A673 (cell line): ENCODE results near the gene ART1. TPM values are rescaled to one million over a fixed set of nuclear protein-coding genes. Genes with fewer than 3 reads are reported as not detected.

Source experiments
- BruUV-seq: library from RNA; stranded (reverse); fragments of 400-500 nt; replicated peaks from 2 replicates; lab custom pipeline; 2021; lab: Mats Ljungman, UMichigan
- CTCF ChIA-PET: fragments of 300-600 bp; sonication (Branson Sonifier 250); formaldehyde crosslinking; loops from one replicate; lab custom pipeline; 2022; ENCODE audit warnings: antibody characterized with exemption; lab: Charles Lee
- POLR2A ChIA-PET: fragments of 300-600 bp; sonication (Branson Sonifier 250); formaldehyde crosslinking; loops from one replicate; lab custom pipeline; 2022; ENCODE audit warnings: antibody characterized with exemption; ENCODE audit not compliant: low non-redundant PET; lab: Charles Lee
- DNase-seq: peaks from one replicate; pipeline ENCODE4 v3.0.0-alpha.2; 2015; ENCODE audit warnings: low spot score
- H3K27ac ChIP-seq: fragments of 200-600 bp; sonication (generic); 2 replicates; pipeline ENCODE4 v1.5.1; 2016; ENCODE audit warnings: mixed run types, low read depth, mild to moderate bottlenecking, mixed read lengths, antibody characterized with exemption, low read length; ENCODE audit not compliant: poor library complexity, severe bottlenecking
- H3K27me3 ChIP-seq: fragments of 200-600 bp; sonication (generic); replicated peaks from 2 replicates; pipeline ENCODE4 v1.6.1; 2017; ENCODE audit warnings: mixed run types, low read depth, mild to moderate bottlenecking, mixed read lengths, antibody characterized with exemption, low read length; ENCODE audit not compliant: insufficient read depth, poor library complexity
- H3K36me3 ChIP-seq: fragments of 200-600 bp; sonication (generic); 2 replicates; pipeline ENCODE4 v1.6.1; 2016; ENCODE audit warnings: mixed run types, mild to moderate bottlenecking, mixed read lengths, antibody characterized with exemption, low read length; ENCODE audit not compliant: insufficient read depth, poor library complexity, severe bottlenecking
- H3K4me1 ChIP-seq: fragments of 200-600 bp; sonication (generic); 2 replicates; pipeline ENCODE4 v1.6.1; 2017; ENCODE audit warnings: mixed run types, mild to moderate bottlenecking, mixed read lengths, antibody characterized with exemption, low read length; ENCODE audit not compliant: insufficient read depth, poor library complexity, severe bottlenecking
- H3K4me3 ChIP-seq: fragments of 200-600 bp; sonication (generic); 2 replicates; pipeline ENCODE4 v1.5.1; 2016; ENCODE audit warnings: low read depth, mixed run types, mild to moderate bottlenecking, mixed read lengths, low read length; ENCODE audit not compliant: poor library complexity, severe bottlenecking
- H3K9me3 ChIP-seq: fragments of 200-600 bp; sonication (generic); 2 replicates; pipeline ENCODE4 v1.6.1; 2016; ENCODE audit warnings: mixed run types, low read depth, mild to moderate bottlenecking, mixed read lengths, antibody characterized with exemption, low read length; ENCODE audit not compliant: poor library complexity, severe bottlenecking
- CTCF ChIP-seq: fragments of 300-800, 200-600 bp; sonication (generic); conservative IDR thresholded peaks from 2 replicates; pipeline ENCODE4 v1.5.1; 2017; ENCODE audit warnings: low read depth, mild to moderate bottlenecking, antibody characterized with exemption, low read length, moderate library complexity, mixed read lengths
- EZH2 ChIP-seq: fragments of 200-600 bp; sonication (generic); IDR thresholded peaks from 2 replicates; pipeline ENCODE4 v1.6.1; 2017; ENCODE audit warnings: borderline replicate concordance, low read depth, mild to moderate bottlenecking, mixed read lengths, antibody characterized with exemption, low read length; ENCODE audit not compliant: poor library complexity, severe bottlenecking
- intact Hi-C: fragments of 100-400 bp; cut with micrococcal nuclease; formaldehyde crosslinking; loops from one replicate; pipeline ENCODE4 v1.10.0; 2022; ENCODE audit not compliant: unreplicated experiment
- total RNA-seq: library from RNA; stranded (reverse); gene quantifications from 2 replicates; pipeline ENCODE4 v1.2.3, GENCODE V29; 2021

ART1 gene
- total RNA-seq, 1 experiment from 2014 or later, result not detected

- no peaks in the 10 kb centered on the region for H3K27me3 ChIP-seq
- H3K9me3 ChIP-seq, result no peaks in the 10 kb centered on the region
- no peak overlapping the region for H3K27ac ChIP-seq
- POLR2A ChIA-PET, result no interaction called here
- no peak for DNase-seq
- H3K4me3 ChIP-seq, result no peak overlapping the region
- CTCF ChIA-PET, result no interaction called here
- no peaks in the 10 kb centered on the region for H3K36me3 ChIP-seq
- intact Hi-C loops, result no loop called here
- H3K4me1 ChIP-seq, result no peaks in the 10 kb centered on the region
- no peak for TF ChIP-seq EZH2
- TF ChIP-seq CTCF, result no peak
- BruUV-seq, result no TSS peak
Measured at GRCh38 chr11:3623767-3624458, 21.0 kb upstream of the ART1 start.

- CTCF ChIA-PET, result no interaction called here
- TF ChIP-seq CTCF, result no peak
- no peak for TF ChIP-seq EZH2
- BruUV-seq, result no TSS peak
- H3K9me3 ChIP-seq, result no peaks in the 10 kb centered on the region
- no peaks in the 10 kb centered on the region for H3K27me3 ChIP-seq
- H3K4me3 ChIP-seq, result no peak overlapping the region
- POLR2A ChIA-PET, result no interaction called here
- no peak overlapping the region for H3K27ac ChIP-seq
- no peaks in the 10 kb centered on the region for H3K36me3 ChIP-seq
- no peak for DNase-seq
- no peaks in the 10 kb centered on the region for H3K4me1 ChIP-seq
- intact Hi-C loops, result no loop called here
Measured at GRCh38 chr11:3626250-3626960, 18.5 kb upstream of the ART1 start.

- CTCF ChIA-PET, result no interaction called here
- POLR2A ChIA-PET, result no interaction called here
- H3K4me1 ChIP-seq, result no peaks in the 10 kb centered on the region
- H3K27me3 ChIP-seq, result no peaks in the 10 kb centered on the region
- H3K36me3 ChIP-seq, result no peaks in the 10 kb centered on the region
- H3K4me3 ChIP-seq, result no peak overlapping the region
- no TSS peak for BruUV-seq
- no peaks in the 10 kb centered on the region for H3K9me3 ChIP-seq
- no peak for DNase-seq
- TF ChIP-seq EZH2 (no peak), CTCF (no peak)
- H3K27ac ChIP-seq, result no peak overlapping the region
- intact Hi-C loops, result no loop called here
Measured at GRCh38 chr11:3627291-3627690, 17.6 kb upstream of the ART1 start.
